SU-DHL-6 (cell line): ENCODE measurements around the gene CRTAP.

Source experiments
- H2AFZ ChIP-seq: fragments of 200-600 bp; sonication (generic); 2 replicates; pipeline ENCODE4 v1.6.1; 2014; ENCODE audit warnings: low read depth, mild to moderate bottlenecking, moderate library complexity, mixed read lengths, antibody characterized with exemption, low read length; ENCODE audit not compliant: severe bottlenecking
- H3F3A ChIP-seq: fragments of 200-600 bp; shearing (Covaris generic); 2 replicates; pipeline ENCODE4 v1.6.0; 2016; ENCODE audit warnings: antibody characterized with exemption, mild to moderate bottlenecking; ENCODE audit not compliant: insufficient read depth
- H3K27ac ChIP-seq: fragments of 200-600 bp; sonication (generic); 2 replicates; pipeline ENCODE4 v1.5.1; 2016; ENCODE audit warnings: low read depth, mild to moderate bottlenecking, low read length, moderate library complexity, mixed read lengths
- H3K27me3 ChIP-seq: fragments of 200-600 bp; sonication (generic), shearing (Covaris generic); 2 replicates; pipeline ENCODE4 v1.6.0; 2014; ENCODE audit warnings: mild to moderate bottlenecking, low read length
- H3K36me3 ChIP-seq: fragments of 200-600 bp; sonication (generic); 2 replicates; pipeline ENCODE4 v1.6.1; 2014; ENCODE audit warnings: mild to moderate bottlenecking, low read length, mixed read lengths
- H3K4me2 ChIP-seq: fragments of 300-600, 200-600 bp; shearing (Covaris generic), sonication (generic); 2 replicates; pipeline ENCODE4 v1.6.0; 2014; ENCODE audit warnings: low read length, low read depth, mild to moderate bottlenecking; ENCODE audit not compliant: poor library complexity, severe bottlenecking
- H3K4me3 ChIP-seq: fragments of 200-600 bp; sonication (generic); 2 replicates; pipeline ENCODE4 v1.5.1; 2014; ENCODE audit warnings: antibody characterized with exemption, low read length, mild to moderate bottlenecking, mixed read lengths; ENCODE audit not compliant: insufficient read depth, poor library complexity, severe bottlenecking
- H3K79me2 ChIP-seq: fragments of 200-600 bp; sonication (generic); 2 replicates; pipeline ENCODE4 v1.6.1; 2014; ENCODE audit warnings: mild to moderate bottlenecking, low read length, moderate library complexity; ENCODE audit not compliant: insufficient read depth
- H3K9ac ChIP-seq: fragments of 200-600 bp; sonication (generic); 2 replicates; pipeline ENCODE4 v1.7.0; 2014; ENCODE audit warnings: mild to moderate bottlenecking, low read length
- H3K9me2 ChIP-seq: fragments of 200-600 bp; sonication (generic); replicated peaks from 2 replicates; pipeline ENCODE4 v1.6.1; 2014; ENCODE audit warnings: low read length; ENCODE audit not compliant: insufficient read depth
- H3K9me3 ChIP-seq: fragments of 200-600 bp; sonication (generic); 2 replicates; pipeline ENCODE4 v1.6.1; 2014; ENCODE audit warnings: low read length, mixed read lengths; ENCODE audit not compliant: insufficient read depth
- H4K20me1 ChIP-seq: fragments of 200-600 bp; sonication (generic); 2 replicates; pipeline ENCODE4 v1.6.1; 2014; ENCODE audit warnings: low read depth, mild to moderate bottlenecking, antibody characterized with exemption, low read length, moderate library complexity, mixed read lengths
- CTCF ChIP-seq: fragments of 200-600 bp; sonication (generic); IDR thresholded peaks from one replicate; pipeline ENCODE4 v1.5.1; 2017; ENCODE audit warnings: antibody characterized with exemption, mild to moderate bottlenecking, low read length, moderate library complexity; ENCODE audit not compliant: insufficient read depth, poor library complexity, severe bottlenecking
- EZH2phosphoT487 ChIP-seq: fragments of 200-600 bp; sonication (generic), shearing (Covaris generic); conservative IDR thresholded peaks from 2 replicates; pipeline ENCODE4 v1.6.1; 2018; ENCODE audit warnings: mild to moderate bottlenecking, antibody characterized with exemption, low read length, moderate library complexity, mixed read lengths

CRTAP gene

DNA sequence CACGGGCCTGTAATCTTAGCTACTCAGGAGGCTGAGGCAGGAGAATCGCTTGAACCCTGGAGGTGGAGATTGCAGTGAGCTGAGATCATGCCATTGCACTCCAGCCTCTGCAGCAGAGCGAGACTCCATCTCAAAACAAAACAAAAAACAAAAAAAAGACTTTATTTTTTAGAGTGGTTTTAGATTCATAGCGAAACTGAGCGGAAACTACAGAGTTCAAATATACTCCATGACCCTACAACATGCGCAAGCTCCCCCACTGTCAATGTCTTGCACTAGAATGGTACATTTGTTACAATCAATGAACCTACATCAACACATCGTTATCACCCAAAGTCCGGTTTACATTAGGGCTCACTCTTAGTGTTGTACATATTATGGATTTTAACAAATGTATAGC lies 2.2 kb upstream of the CRTAP start:
- H3F3A ChIP-seq, result peaks cover 10% of the 10 kb centered on the region; the same call in 1 of the 2 replicates
- no peak overlapping the region for H3K4me2 ChIP-seq
- H3K27ac ChIP-seq, result no peak overlapping the region
- H4K20me1 ChIP-seq, result no peaks in the 10 kb centered on the region
- H2AFZ ChIP-seq, result no peak overlapping the region
- H3K9me3 ChIP-seq, result no peaks in the 10 kb centered on the region
- H3K9me2 ChIP-seq, result no peaks in the 10 kb centered on the region
- no peaks in the 10 kb centered on the region for H3K27me3 ChIP-seq
- H3K36me3 ChIP-seq, result no peaks in the 10 kb centered on the region
- no peak for TF ChIP-seq CTCF
- no peak for TF ChIP-seq EZH2phosphoT487
- H3K9ac ChIP-seq, result no peak overlapping the region
- no peaks in the 10 kb centered on the region for H3K79me2 ChIP-seq
- H3K4me3 ChIP-seq, result no peak overlapping the region

GRCh38 chr3:33114622-33115023 lies 809 bp downstream of the CRTAP start:
- no peaks in the 10 kb centered on the region for H3K9me2 ChIP-seq
- no peaks in the 10 kb centered on the region for H3K79me2 ChIP-seq
- no peak overlapping the region for H3K27ac ChIP-seq
- TF ChIP-seq CTCF (no peak), EZH2phosphoT487 (no peak)
- H3K9me3 ChIP-seq, result no peaks in the 10 kb centered on the region
- no peaks in the 10 kb centered on the region for H3K27me3 ChIP-seq
- no peaks in the 10 kb centered on the region for H4K20me1 ChIP-seq
- H2AFZ ChIP-seq, result peak overlapping the region; percentile 70
- H3K4me2 ChIP-seq, result peak overlapping the region; percentile 89
- 0 out of 2 replicates have a peak overlapping the region, but pooled peaks have one; percentile 76 for H3K9ac ChIP-seq
- H3K36me3 ChIP-seq, result no peaks in the 10 kb centered on the region
- peak overlapping the region; percentile 74 for H3K4me3 ChIP-seq
- peaks cover 10% of the 10 kb centered on the region; the same call in 1 of the 2 replicates for H3F3A ChIP-seq

- Histone ChIP-seq H3K9me3 (no peaks in the 10 kb centered on the region), H2AFZ (no peak overlapping the region), H4K20me1 (no peaks in the 10 kb centered on the region), H3K9ac (no peak overlapping the region), H3K27ac (no peak overlapping the region), H3K4me2 (peak overlapping the region; percentile 89), H3F3A (peaks cover 10% of the 10 kb centered on the region; the same call in 1 of the 2 replicates), H3K27me3 (no peaks in the 10 kb centered on the region), H3K36me3 (no peaks in the 10 kb centered on the region), H3K79me2 (no peaks in the 10 kb centered on the region), H3K4me3 (no peak overlapping the region), H3K9me2 (no peaks in the 10 kb centered on the region)
- TF ChIP-seq EZH2phosphoT487 (no peak), CTCF (no peak)
These were observed 1.4 kb downstream of the CRTAP start for GRCh38 chr3:33115024-33115768.
